ENCODE data around the gene SUMF1.

- TF ChIP-seq CTCF (IDR thresholded peaks at IDR 0.05) (no peak), POLR2A (IDR thresholded peaks at IDR 0.05) (no peak)
These were observed 73.0 kb downstream of the SUMF1 start for GRCh38 chr3:4394048-4394447.
